Panc1 (cell line): ENCODE results near the gene DCDC2B. TPM values are rescaled to one million over a fixed set of nuclear protein-coding genes. Genes with fewer than 3 reads are reported as not detected.

Experiments
- ATAC-seq: fragments of 200-7000 bp; cut with Tn5 transposase; 2 replicates; pipeline ENCODE4 v1.9.1; 2020; ENCODE audit warnings: mild to moderate bottlenecking, moderate library complexity
- BruUV-seq: library from RNA; stranded (reverse); fragments of 400-500 nt; replicated peaks from 2 replicates; lab custom pipeline; 2021; lab: Mats Ljungman, UMichigan
- CTCF ChIA-PET: fragments of 300-600 bp; sonication (Branson Sonifier 250); formaldehyde crosslinking; loops from one replicate; lab custom pipeline; 2022; ENCODE audit warnings: antibody characterized with exemption; lab: Charles Lee
- POLR2A ChIA-PET: fragments of 300-600 bp; sonication (Branson Sonifier 250); formaldehyde crosslinking; loops from one replicate; lab custom pipeline; 2022; ENCODE audit warnings: antibody characterized with exemption; lab: Charles Lee
- DNase-seq: peaks from one replicate; pipeline ENCODE4 v3.0.0-alpha.2; 2010; ENCODE audit warnings: low read depth, low spot score
- H3K27ac ChIP-seq: 2 replicates; pipeline ENCODE4 v1.5.1; 2011; ENCODE audit warnings: mild to moderate bottlenecking, low read length, inconsistent platforms
- H3K27me3 ChIP-seq: fragments of 200-500 bp; sonication (Bioruptor generic); 2 replicates; pipeline ENCODE4 v1.6.0; 2014; ENCODE audit warnings: low read length, inconsistent platforms; ENCODE audit not compliant: control insufficient read depth, insufficient read depth
- H3K36me3 ChIP-seq: fragments of 200-500 bp; sonication (Bioruptor generic); 2 replicates; pipeline ENCODE4 v1.5.1; 2014; ENCODE audit warnings: inconsistent platforms, mild to moderate bottlenecking, low read length, moderate library complexity; ENCODE audit not compliant: control insufficient read depth, insufficient read depth
- H3K4me1 ChIP-seq: 2 replicates; pipeline ENCODE4 v1.5.1; 2011; ENCODE audit warnings: inconsistent platforms, mild to moderate bottlenecking, low read length, moderate library complexity; ENCODE audit not compliant: control insufficient read depth, insufficient read depth
- H3K4me3 ChIP-seq, 2 experiments: 2 replicates each; pipeline ENCODE4 v1.5.1; 2011 to 2012; ENCODE audit warnings: low read depth in 2 of 2, low read length in 2 of 2, mild to moderate bottlenecking in 2 of 2, inconsistent platforms in 1 of 2, moderate library complexity in 1 of 2
- H3K9me3 ChIP-seq: fragments of 200-500 bp; sonication (Bioruptor generic); 2 replicates; pipeline ENCODE4 v1.5.1; 2014; ENCODE audit warnings: low read depth, mild to moderate bottlenecking, inconsistent platforms, low read length, moderate library complexity; ENCODE audit not compliant: control insufficient read depth, insufficient read depth
- CTCF ChIP-seq: fragments of 450-650 bp; IDR thresholded peaks from 2 replicates; pipeline ENCODE4 v1.5.1; 2017; ENCODE audit warnings: mild to moderate bottlenecking
- POLR2AphosphoS5 ChIP-seq: IDR thresholded peaks from 2 replicates; pipeline ENCODE4 v1.6.1; 2012; ENCODE audit warnings: mild to moderate bottlenecking, low read depth, low read length, moderate library complexity
- SIN3A ChIP-seq: IDR thresholded peaks from 2 replicates; pipeline ENCODE4 v1.6.1; 2012; ENCODE audit warnings: low read depth, mild to moderate bottlenecking, low read length, moderate library complexity, borderline replicate concordance; ENCODE audit not compliant: insufficient read depth
- TCF7L2 ChIP-seq: IDR thresholded peaks from 2 replicates; pipeline ENCODE4 v1.6.1; 2011; ENCODE audit warnings: mild to moderate bottlenecking, low read depth, low read length, inconsistent platforms
- in situ Hi-C: cut with HindIII; loops from 2 replicates; pipeline ENCODE4 v1.10.0; 2016; ENCODE audit warnings: low sequenced_read_pairs, low pct_unique_long_range_greater_than_20kb
- intact Hi-C: fragments of 100-400 bp; cut with micrococcal nuclease; formaldehyde crosslinking; loops from one replicate; pipeline ENCODE4 v1.10.0; 2022; ENCODE audit not compliant: unreplicated experiment
- total RNA-seq: library from RNA; stranded (reverse); gene quantifications from one replicate; pipeline ENCODE4 v1.2.1, GENCODE V29; 2021; ENCODE audit not compliant: unreplicated experiment
- TF ChIP-seq, protein P1 (sequence below), 2 experiments: IDR thresholded peaks; 2 replicates each; pipeline ENCODE4 v1.6.1; 2011 to 2012; ENCODE audit warnings: low read depth in 2 of 2, control low read depth in 1 of 2, low read length in 1 of 2, mild to moderate bottlenecking in 1 of 2, moderate library complexity in 1 of 2; ENCODE audit not compliant: insufficient read depth in 1 of 2

The DCDC2B gene
- total RNA-seq, 1 experiment from 2014 or later: not detected

GRCh38 chr1:32221581-32221979 is 12.7 kb downstream of the DCDC2B start:
- intact Hi-C loops: loop anchor here (1.0 kb wide), 1 partner anchor 95 kb away; no protein-coding TSS in a partner anchor
- in situ Hi-C loops: no loop called here
- BruUV-seq: no TSS peak

GRCh38 chr1:32221980-32222755 is 13.3 kb downstream of the DCDC2B start, which contains the start of the genes EIF3I and TMEM234:
TSS of gene EIF3I (plus strand) at chr1:32222407. CDS start at chr1:32222442, 35 bp downstream.
TSS of gene TMEM234 (minus strand) at chr1:32222353. CDS start at chr1:32222322, 31 bp downstream.
- ATAC-seq (peak; percentile 99), DNase-seq (no peak)
- Histone ChIP-seq H3K9me3 (no peaks in the 10 kb centered on the region), H3K27me3 (no peaks in the 10 kb centered on the region), H3K27ac (peak within 1 kb of the TSS; percentile 98), H3K36me3 (peaks cover 18% of the 10 kb centered on the region), H3K4me3 (peak within 1 kb of the TSS; percentile 95 to 99), H3K4me1 (peaks cover 19% of the 10 kb centered on the region)
- intact Hi-C loops (loop anchor here (1.0 kb wide), 1 partner anchor 94 kb away; no protein-coding TSS in a partner anchor), in situ Hi-C loops (no loop called here)
- no TSS peak for BruUV-seq
- POLR2A ChIA-PET: interaction anchor here (0.6 to 0.7 kb wide), 4 partner anchors 17 to 644 kb away, joined by 3 to 14 read pairs (median 6); partner anchors contain the start of gene BSDC1
- CTCF ChIA-PET: interaction anchor here (0.6 to 0.7 kb wide), 2 partner anchors 10 to 383 kb away, joined by 3 to 7 read pairs; no protein-coding TSS in a partner anchor
- TF ChIP-seq CTCF (no peak), SIN3A (0 out of 2 replicates have a peak, but pooled peaks have one; percentile 70), TCF7L2 (no peak), POLR2AphosphoS5 (peak; percentile 94)
- TF ChIP-seq, protein P1, sequence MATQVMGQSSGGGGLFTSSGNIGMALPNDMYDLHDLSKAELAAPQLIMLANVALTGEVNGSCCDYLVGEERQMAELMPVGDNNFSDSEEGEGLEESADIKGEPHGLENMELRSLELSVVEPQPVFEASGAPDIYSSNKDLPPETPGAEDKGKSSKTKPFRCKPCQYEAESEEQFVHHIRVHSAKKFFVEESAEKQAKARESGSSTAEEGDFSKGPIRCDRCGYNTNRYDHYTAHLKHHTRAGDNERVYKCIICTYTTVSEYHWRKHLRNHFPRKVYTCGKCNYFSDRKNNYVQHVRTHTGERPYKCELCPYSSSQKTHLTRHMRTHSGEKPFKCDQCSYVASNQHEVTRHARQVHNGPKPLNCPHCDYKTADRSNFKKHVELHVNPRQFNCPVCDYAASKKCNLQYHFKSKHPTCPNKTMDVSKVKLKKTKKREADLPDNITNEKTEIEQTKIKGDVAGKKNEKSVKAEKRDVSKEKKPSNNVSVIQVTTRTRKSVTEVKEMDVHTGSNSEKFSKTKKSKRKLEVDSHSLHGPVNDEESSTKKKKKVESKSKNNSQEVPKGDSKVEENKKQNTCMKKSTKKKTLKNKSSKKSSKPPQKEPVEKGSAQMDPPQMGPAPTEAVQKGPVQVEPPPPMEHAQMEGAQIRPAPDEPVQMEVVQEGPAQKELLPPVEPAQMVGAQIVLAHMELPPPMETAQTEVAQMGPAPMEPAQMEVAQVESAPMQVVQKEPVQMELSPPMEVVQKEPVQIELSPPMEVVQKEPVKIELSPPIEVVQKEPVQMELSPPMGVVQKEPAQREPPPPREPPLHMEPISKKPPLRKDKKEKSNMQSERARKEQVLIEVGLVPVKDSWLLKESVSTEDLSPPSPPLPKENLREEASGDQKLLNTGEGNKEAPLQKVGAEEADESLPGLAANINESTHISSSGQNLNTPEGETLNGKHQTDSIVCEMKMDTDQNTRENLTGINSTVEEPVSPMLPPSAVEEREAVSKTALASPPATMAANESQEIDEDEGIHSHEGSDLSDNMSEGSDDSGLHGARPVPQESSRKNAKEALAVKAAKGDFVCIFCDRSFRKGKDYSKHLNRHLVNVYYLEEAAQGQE (IDR thresholded peaks at IDR 0.05; ENCODE audit: insufficient read depth in 1 of 2, low read depth in 2 of 2, low read length in 1 of 2): no peak

More at GRCh38 chr1:32221581-32221979, 12.7 kb downstream of the DCDC2B start:
- ChIA-PET CTCF (no interaction called here), POLR2A (interaction anchor here (0.6 to 0.7 kb wide), 2 partner anchors 75 to 173 kb away, joined by 3 to 8 read pairs; partner anchors contain the start of gene BSDC1)
- no peak for DNase-seq
- peaks cover 15% of the 10 kb centered on the region for H3K36me3 ChIP-seq
- peak overlapping the region; percentile 95 to 99 for H3K4me3 ChIP-seq
- no peaks in the 10 kb centered on the region for H3K27me3 ChIP-seq
- peaks cover 19% of the 10 kb centered on the region for H3K4me1 ChIP-seq
- H3K27ac ChIP-seq: peak overlapping the region; percentile 98
- ATAC-seq: no peak
- no peaks in the 10 kb centered on the region for H3K9me3 ChIP-seq
- TF ChIP-seq TCF7L2: no peak
- TF ChIP-seq, protein P1 (IDR thresholded peaks at IDR 0.05; ENCODE audit: insufficient read depth in 1 of 2, low read depth in 2 of 2, low read length in 1 of 2): no peak
- TF ChIP-seq POLR2AphosphoS5: no peak
- no peak for TF ChIP-seq CTCF
- no peak for TF ChIP-seq SIN3A
